Stomach (tissue), 19 donors: Measurements from ENCODE around the gene TLK1. TPM values are rescaled to one million over a fixed set of nuclear protein-coding genes. Genes with fewer than 3 reads are reported as not detected.
A peak's percentile ranks its signal among the peaks of the same experiment; 100 is the strongest.

Experiments used
- DNase-seq, 2 donors: peaks; one replicate each; pipeline versions ENCODE4 v3.0.0 to v3.0.0-alpha.2; 2013 to 2019
- H3K27ac ChIP-seq, 5 donors: fragments of 200-600 bp in 4 of 5; sonication (generic) in 4 of 5; one replicate each; pipeline ENCODE4 v1.5.1; 2013 to 2019; ENCODE audit warnings: mild to moderate bottlenecking in 1 of 5, moderate library complexity in 1 of 5
- H3K27me3 ChIP-seq, 3 donors: fragments of 200-600 bp; sonication (generic); one replicate each; pipeline ENCODE4 v1.5.1; 2017 to 2019; ENCODE audit warnings: mixed run types in 1 of 3
- H3K36me3 ChIP-seq, 4 donors: fragments of 200-600 bp; sonication (generic); 1 replicate in 3 of 4; 2 replicates in 1 of 4; pipeline ENCODE4 v1.5.1; 2016 to 2019
- H3K4me1 ChIP-seq, 4 donors: fragments of 200-600 bp; sonication (generic); one replicate each; pipeline ENCODE4 v1.5.1; 2016 to 2019
- H3K4me3 ChIP-seq, 4 donors: fragments of 200-600 bp; sonication (generic) in 3 of 4; one replicate each; pipeline ENCODE4 v1.5.1; 2016 to 2019; ENCODE audit warnings: mild to moderate bottlenecking in 1 of 4
- H3K9me3 ChIP-seq, 4 donors: fragments of 200-600 bp; sonication (generic); one replicate each; pipeline ENCODE4 v1.5.1; 2016 to 2019
- EP300 ChIP-seq: sonication (generic); formaldehyde crosslinking; IDR thresholded peaks from one replicate; pipeline ENCODE4 v1.6.1; 2017; ENCODE audit warnings: antibody characterized with exemption
- POLR2A ChIP-seq, 4 donors: fragments of 450-650 bp; IDR thresholded peaks; one replicate each; pipeline ENCODE4 v1.6.1; 2016; ENCODE audit warnings: antibody characterized with exemption in 4 of 4, control low read depth in 2 of 4, mild to moderate bottlenecking in 1 of 4, moderate library complexity in 1 of 4
- POLR2AphosphoS5 ChIP-seq, 3 donors: sonication (generic); formaldehyde crosslinking; IDR thresholded peaks; one replicate each; pipeline ENCODE4 v1.6.1; 2016; ENCODE audit warnings: antibody characterized with exemption in 3 of 3
- WGBS, 5 donors: extraction: QIAGEN DNeasy Blood & Tissue Kit in 3 of 5; methylation state at CpG; one replicate each; pipeline versions ENCODE4 v1.1.5 to v1.1.7; 2013 to 2018; 5-methylcytosine and 5-hydroxymethylcytosine counted together
- intact Hi-C: fragments of 100-400 bp; cut with DNase I; formaldehyde crosslinking; loops from one replicate; pipeline ENCODE4 v1.15.1; 2023; ENCODE audit warnings: low total_unique reads
- long read RNA-seq, 10 donors: transcript quantifications; one replicate each; lab custom pipeline, GENCODE V29; 2026
- polyA plus RNA-seq, 3 donors: library from polyadenylated mRNA; stranded (reverse); fragments of 200-250 nt; gene quantifications; one replicate each; pipeline ENCODE4 v1.2.3, GENCODE V29; 2013
- total RNA-seq, 5 donors: library from RNA; depleted of rRNA; stranded (reverse); fragments of >200 nt; gene quantifications; one replicate each; pipeline versions ENCODE4 v1.1.0 to v1.2.3, GENCODE V29; 2014 to 2016
- TF ChIP-seq, protein P1 (sequence below), 7 experiments: fragments of 450-650 bp in 4 of 7; fragments of 200-600 bp in 3 of 7; sonication (generic) in 3 of 7; IDR thresholded peaks; one replicate each; pipeline ENCODE4 v1.5.1; 2016 to 2019; ENCODE audit warnings: antibody characterized with exemption in 7 of 7, control low read depth in 2 of 7, mild to moderate bottlenecking in 1 of 7
- donor health status: healthy with polysubstance abuse.
- donor health status: Bipolar disorder and iron deficiency.
- donor health status: healthy.

Gene TLK1
- 100 to 1,000 TPM in 1 of 5 donors, 10 to 100 TPM in 4; 11.1 to 135 (median 31.3) TPM for total RNA-seq
- 10 to 100 TPM; 10.1 to 13.7 (median 10.8) TPM for polyA plus RNA-seq
- long read RNA-seq, donor 1: 0 reads
- long read RNA-seq, donor 2, full-length matches to known transcripts: 1 of 1 reads
- long read RNA-seq, donor 2, partial matches to known transcripts: 0 of 1 reads
- long read RNA-seq, donor 2, other reads (novel, unspliced or antisense): 0 of 1 reads
- long read RNA-seq, donor 3, full-length matches to known transcripts: 1 of 1 reads
- long read RNA-seq, donor 3, partial matches to known transcripts: 0 of 1 reads
- long read RNA-seq, donor 3, other reads (novel, unspliced or antisense): 0 of 1 reads
- long read RNA-seq, donor 4: 0 reads
- long read RNA-seq, donor 5: 0 reads
- long read RNA-seq, donor 6: 0 reads
- long read RNA-seq, donor 7: 0 reads
- long read RNA-seq, donor 8, full-length matches to known transcripts: 2 of 37 reads
- long read RNA-seq, donor 8, partial matches to known transcripts: 35 of 37 reads
- long read RNA-seq, donor 8, other reads (novel, unspliced or antisense): 0 of 37 reads
- long read RNA-seq, donor 9: 0 reads
- long read RNA-seq, donor 10, full-length matches to known transcripts: 1 of 1 reads
- long read RNA-seq, donor 10, partial matches to known transcripts: 0 of 1 reads
- long read RNA-seq, donor 10, other reads (novel, unspliced or antisense): 0 of 1 reads

DNA sequence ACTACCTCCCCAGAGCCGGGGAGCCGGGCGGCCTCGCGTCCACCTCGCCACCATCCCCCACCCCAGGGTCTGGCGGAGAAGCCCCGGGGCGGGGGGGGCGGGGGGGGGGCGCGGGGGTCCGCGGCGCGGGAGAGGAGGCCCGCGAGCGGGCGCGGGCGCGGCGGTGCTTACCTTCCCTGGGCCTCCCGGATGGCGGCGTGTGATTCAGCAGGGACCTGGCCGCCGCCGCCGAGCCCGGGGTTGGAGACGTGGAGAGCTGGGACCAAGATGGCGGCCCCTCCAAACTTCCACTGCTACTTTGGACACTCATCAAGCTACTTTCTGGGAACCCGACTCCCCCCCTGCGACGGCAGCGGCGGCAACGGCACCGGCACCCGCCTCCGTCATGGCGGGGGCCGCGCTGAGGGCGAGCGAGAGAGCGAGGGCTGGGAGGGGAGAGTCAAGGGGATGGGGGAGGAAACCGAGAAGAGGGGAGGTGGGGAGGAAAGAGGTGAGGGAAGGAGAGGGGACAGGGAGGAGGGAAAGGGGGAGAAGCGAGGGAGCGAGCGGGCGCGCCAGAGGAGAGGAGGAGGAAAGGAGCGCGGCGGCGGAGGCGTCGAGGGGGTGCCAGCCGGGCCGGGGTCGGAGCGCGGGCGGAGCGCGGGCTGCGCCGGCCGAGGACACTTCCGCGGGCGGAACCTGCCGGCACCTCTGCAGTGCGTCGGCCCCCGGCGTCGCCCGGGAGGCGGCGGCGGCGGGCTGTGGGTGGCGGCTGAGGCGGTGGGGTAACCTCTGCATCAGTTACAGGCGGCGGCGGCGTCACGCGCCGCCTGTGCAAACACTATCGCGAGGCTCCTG is at the start of gene TLK1:
Gene TLK1 (minus strand): TSS at position 775 of the 837 bp plus-strand sequence. CDS start 465 bp downstream, at position 310.
- no peaks in the 10 kb centered on the region for H3K27me3 ChIP-seq
- no peaks in the 10 kb centered on the region for H3K9me3 ChIP-seq
- peak; percentile 69 to 93 for DNase-seq
- WGBS, 5 donors: 0 to 2% (median 0%) methylated on average over 43 to 97 of the region's 97 CpGs
- intact Hi-C loops: no loop called here
- peaks cover 4 to 60% (median 27%) of the 10 kb centered on the region in 4 donors for H3K4me1 ChIP-seq
- H3K27ac ChIP-seq: peak within 1 kb of the TSS; percentile 98 to 99 (median 98)
- peak within 1 kb of the TSS; percentile 90 to 94 (median 92) for H3K4me3 ChIP-seq
- H3K36me3 ChIP-seq: no peaks in the 10 kb centered on the region
- peak in 2 of 3 donors; percentile 19 to 44 for TF ChIP-seq POLR2AphosphoS5 (IDR thresholded peaks at IDR 0.05)
- TF ChIP-seq, protein P1, sequence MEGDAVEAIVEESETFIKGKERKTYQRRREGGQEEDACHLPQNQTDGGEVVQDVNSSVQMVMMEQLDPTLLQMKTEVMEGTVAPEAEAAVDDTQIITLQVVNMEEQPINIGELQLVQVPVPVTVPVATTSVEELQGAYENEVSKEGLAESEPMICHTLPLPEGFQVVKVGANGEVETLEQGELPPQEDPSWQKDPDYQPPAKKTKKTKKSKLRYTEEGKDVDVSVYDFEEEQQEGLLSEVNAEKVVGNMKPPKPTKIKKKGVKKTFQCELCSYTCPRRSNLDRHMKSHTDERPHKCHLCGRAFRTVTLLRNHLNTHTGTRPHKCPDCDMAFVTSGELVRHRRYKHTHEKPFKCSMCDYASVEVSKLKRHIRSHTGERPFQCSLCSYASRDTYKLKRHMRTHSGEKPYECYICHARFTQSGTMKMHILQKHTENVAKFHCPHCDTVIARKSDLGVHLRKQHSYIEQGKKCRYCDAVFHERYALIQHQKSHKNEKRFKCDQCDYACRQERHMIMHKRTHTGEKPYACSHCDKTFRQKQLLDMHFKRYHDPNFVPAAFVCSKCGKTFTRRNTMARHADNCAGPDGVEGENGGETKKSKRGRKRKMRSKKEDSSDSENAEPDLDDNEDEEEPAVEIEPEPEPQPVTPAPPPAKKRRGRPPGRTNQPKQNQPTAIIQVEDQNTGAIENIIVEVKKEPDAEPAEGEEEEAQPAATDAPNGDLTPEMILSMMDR (IDR thresholded peaks at IDR 0.05): no peak

DNA sequence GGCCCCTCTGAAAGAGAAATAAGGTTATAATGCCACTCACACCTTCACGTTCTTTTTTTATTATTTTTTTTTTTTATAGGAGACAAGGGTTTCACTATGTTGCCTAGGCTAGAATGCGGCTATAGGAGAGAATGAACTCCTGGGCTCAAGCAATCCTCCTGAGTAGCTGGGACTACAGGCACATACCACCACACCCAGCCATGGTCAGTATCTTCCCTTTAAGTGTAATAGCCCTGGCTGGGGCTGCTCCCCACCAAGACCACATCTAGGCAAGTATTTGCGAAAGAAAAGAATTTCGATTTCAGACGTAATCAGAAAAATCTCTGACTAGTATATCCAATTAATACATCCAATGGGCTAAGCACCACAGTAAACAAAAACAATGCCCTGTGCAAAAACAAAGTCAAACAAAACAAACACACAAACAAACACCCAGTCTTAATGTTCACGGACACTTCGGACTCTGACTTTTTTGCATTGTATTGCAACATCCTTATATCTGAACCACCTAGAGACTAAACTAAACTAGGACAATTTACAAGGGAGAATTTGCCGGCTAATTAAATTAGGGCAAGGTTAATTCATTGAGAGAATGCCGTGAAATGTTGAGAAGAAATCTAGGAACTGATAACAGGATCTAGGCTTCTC is 49.6 kb upstream of the TLK1 start:
- no peaks in the 10 kb centered on the region for H3K36me3 ChIP-seq
- H3K4me1 ChIP-seq: peaks cover 0 to 8% (median 0%) of the 10 kb centered on the region in 4 donors
- no peaks in the 10 kb centered on the region for H3K9me3 ChIP-seq
- 72 to 79% (median 76%) methylated on average over 9 of the region's 9 CpGs for WGBS, 5 donors
- TF ChIP-seq, protein P1 (IDR thresholded peaks at IDR 0.05): no peak
- no peak for TF ChIP-seq POLR2A (IDR thresholded peaks at IDR 0.05)
- H3K27me3 ChIP-seq: no peaks in the 10 kb centered on the region
- intact Hi-C loops: no loop called here
- no peak overlapping the region for H3K27ac ChIP-seq
- H3K4me3 ChIP-seq: no peak overlapping the region
- DNase-seq: no peak

DNA sequence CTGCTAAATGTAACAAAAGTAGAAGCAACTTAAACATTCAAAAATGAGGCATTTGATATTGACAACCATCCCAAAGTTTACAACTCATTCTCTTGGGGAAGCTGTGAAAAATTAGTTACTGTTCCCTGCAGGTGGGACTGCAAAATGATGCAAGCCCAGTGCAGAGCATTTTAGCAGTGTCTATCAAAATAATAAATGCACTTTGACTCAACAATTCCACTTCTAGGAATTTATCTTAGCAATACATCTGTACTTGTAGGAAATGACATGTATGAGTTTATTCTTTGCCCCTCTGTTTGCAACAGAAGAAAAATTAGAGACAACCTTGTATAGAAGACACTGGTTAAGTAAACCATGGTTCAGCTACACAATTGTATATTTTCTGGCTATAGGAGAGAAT is 48.0 kb upstream of the TLK1 start:
- DNase-seq: no peak
- no peaks in the 10 kb centered on the region for H3K36me3 ChIP-seq
- H3K27me3 ChIP-seq: no peaks in the 10 kb centered on the region
- TF ChIP-seq POLR2AphosphoS5 (IDR thresholded peaks at IDR 0.05): no peak
- no peak for TF ChIP-seq EP300
- TF ChIP-seq, protein P1 (IDR thresholded peaks at IDR 0.05): no peak
- TF ChIP-seq POLR2A (IDR thresholded peaks at IDR 0.05): no peak
- no peaks in the 10 kb centered on the region for H3K9me3 ChIP-seq
- H3K27ac ChIP-seq: no peak overlapping the region
- H3K4me1 ChIP-seq: peaks cover 0 to 8% (median 0%) of the 10 kb centered on the region in 4 donors
- H3K4me3 ChIP-seq: no peak overlapping the region
- intact Hi-C loops: no loop called here
